Lung (tissue), 12 donors: ENCODE measurements around the gene HNRNPC. TPM values are rescaled to one million over a fixed set of nuclear protein-coding genes. Genes with fewer than 3 reads are reported as not detected.

Source experiments
- ATAC-seq: fragments of 200-7000 bp; cut with Tn5 transposase; one replicate; pipeline ENCODE4 v1.9.1; 2020; ENCODE audit warnings: moderate number of reproducible peaks; ENCODE audit not compliant: insufficient read depth, low FRiP score
- DNase-seq, 3 donors: peaks; one replicate each; pipeline ENCODE4 v3.0.0-alpha.2; 2013 to 2017
- H3K27ac ChIP-seq, 2 donors: one replicate each; pipeline ENCODE4 v1.5.1; 2013; ENCODE audit warnings: mild to moderate bottlenecking in 2 of 2, moderate library complexity in 2 of 2, control low read depth in 1 of 2, inconsistent platforms in 1 of 2, low read depth in 1 of 2, low read length in 1 of 2
- H3K27me3 ChIP-seq, 3 donors: one replicate each; pipeline ENCODE4 v1.5.1; 2013; ENCODE audit warnings: low read length in 2 of 3; ENCODE audit not compliant: control insufficient read depth in 3 of 3, insufficient read depth in 3 of 3
- H3K36me3 ChIP-seq, 4 donors: one replicate each; pipeline ENCODE4 v1.5.1; 2013; ENCODE audit warnings: low read length in 4 of 4, mild to moderate bottlenecking in 1 of 4, moderate library complexity in 1 of 4; ENCODE audit not compliant: control insufficient read depth in 4 of 4, insufficient read depth in 4 of 4
- H3K4me1 ChIP-seq, 5 donors: one replicate each; pipeline ENCODE4 v1.5.1; 2013; ENCODE audit warnings: low read length in 5 of 5, mild to moderate bottlenecking in 2 of 5, moderate library complexity in 1 of 5; ENCODE audit not compliant: control insufficient read depth in 5 of 5, insufficient read depth in 5 of 5
- H3K4me3 ChIP-seq: one replicate; pipeline ENCODE4 v1.5.1; 2013; ENCODE audit warnings: mild to moderate bottlenecking, control low read depth, moderate library complexity
- H3K9ac ChIP-seq, 2 donors: one replicate each; pipeline ENCODE4 v1.5.1; 2013; ENCODE audit warnings: low read length in 2 of 2, control low read depth in 1 of 2; ENCODE audit not compliant: insufficient read depth in 1 of 2
- H3K9me3 ChIP-seq, 4 donors: one replicate each; pipeline ENCODE4 v1.5.1; 2013; ENCODE audit warnings: low read length in 3 of 4, mild to moderate bottlenecking in 1 of 4, moderate library complexity in 1 of 4; ENCODE audit not compliant: control insufficient read depth in 4 of 4, insufficient read depth in 3 of 4
- CTCF ChIP-seq: IDR thresholded peaks from 2 replicates; pipeline ENCODE4 v1.5.1; 2012; ENCODE audit warnings: mild to moderate bottlenecking; ENCODE audit errors: control extremely low read depth, extremely low read depth
- WGBS, 2 donors: extraction: QIAGEN DNeasy Blood & Tissue Kit; methylation state at CpG; one replicate each; pipeline ENCODE4 v1.1.7; 2013; 5-methylcytosine and 5-hydroxymethylcytosine counted together
- polyA plus RNA-seq, 2 donors: library from polyadenylated mRNA; stranded (reverse); fragments of 200-250 nt; gene quantifications; one replicate each; pipeline ENCODE4 v1.2.1, GENCODE V29; 2013
- total RNA-seq, 2 donors: library from RNA; depleted of rRNA in 1 of 2; stranded (reverse); fragments of >200 nt in 1 of 2; gene quantifications; one replicate each; pipeline ENCODE4 v1.2.1, GENCODE V29; 2014 to 2021
- donor health status: control.
- donor health status: control.
- donor health status: Bipolar disorder and iron deficiency.
- donor health status: healthy.
- donor health status: DM: yes; HTN: yes; CAD: no.

Gene HNRNPC
- total and polyA plus RNA-seq, 4 donors = 302 to 589 (median 542) TPM

GRCh38 chr14:21248338-21248737 is 20.9 kb downstream of the HNRNPC start:
- H3K27ac ChIP-seq = no peak overlapping the region
- no peak for TF ChIP-seq CTCF
- no peaks in the 10 kb centered on the region for H3K27me3 ChIP-seq
- no peak overlapping the region for H3K9ac ChIP-seq
- no peak overlapping the region for H3K4me3 ChIP-seq
- ATAC-seq (no peak), DNase-seq (no peak)
- H3K9me3 ChIP-seq = no peaks in the 10 kb centered on the region
- peaks cover 0 to 7% (median 6%) of the 10 kb centered on the region in 5 donors for H3K4me1 ChIP-seq
- WGBS, 2 donors = 81 to 94% methylated on average over 1 of the region's 1 CpG
- H3K36me3 ChIP-seq = peaks cover 9 to 45% (median 23%) of the 10 kb centered on the region in 4 donors

- Histone ChIP-seq H3K4me3 (no peak overlapping the region), H3K36me3 (peaks cover 7 to 40% (median 19%) of the 10 kb centered on the region in 4 donors), H3K9ac (no peak overlapping the region), H3K27me3 (no peaks in the 10 kb centered on the region), H3K27ac (no peak overlapping the region), H3K4me1 (peaks cover 0 to 7% (median 6%) of the 10 kb centered on the region in 5 donors), H3K9me3 (no peaks in the 10 kb centered on the region)
- no peak for DNase-seq
- WGBS, 2 donors = 95 to 96% methylated on average over 7 of the region's 7 CpGs
- no peak for ATAC-seq
- no peak for TF ChIP-seq CTCF
Measured at GRCh38 chr14:21245813-21246212, 23.4 kb downstream of the HNRNPC start.

GRCh38 chr14:21244544-21244943 is 24.7 kb downstream of the HNRNPC start:
- Histone ChIP-seq H3K27me3 (no peaks in the 10 kb centered on the region), H3K4me3 (no peak overlapping the region), H3K9me3 (no peaks in the 10 kb centered on the region), H3K9ac (no peak overlapping the region), H3K4me1 (peaks cover 0 to 7% (median 6%) of the 10 kb centered on the region in 5 donors), H3K27ac (no peak overlapping the region), H3K36me3 (peaks cover 7 to 34% (median 12%) of the 10 kb centered on the region in 4 donors)
- WGBS, 2 donors = 49 to 62% methylated on average over 7 of the region's 7 CpGs
- TF ChIP-seq CTCF = no peak
- no peak for ATAC-seq
- DNase-seq = no peak

- Histone ChIP-seq H3K36me3 (peaks cover 8 to 41% (median 18%) of the 10 kb centered on the region in 4 donors), H3K9ac (no peak overlapping the region), H3K27me3 (no peaks in the 10 kb centered on the region), H3K27ac (no peak overlapping the region), H3K9me3 (no peaks in the 10 kb centered on the region), H3K4me1 (peaks cover 0 to 9% (median under 1%) of the 10 kb centered on the region in 5 donors), H3K4me3 (no peak overlapping the region)
- WGBS, 2 donors = 76 to 100% methylated on average over 1 of the region's 1 CpG
- no peak for TF ChIP-seq CTCF
- no peak for ATAC-seq
- peak in 2 of 3 donors; percentile 46 to 54 for DNase-seq
Measured at GRCh38 chr14:21241218-21241819, 27.9 kb downstream of the HNRNPC start.
